Vagina (tissue), 2 donors: Measurements from ENCODE around the gene ISG20. TPM values are rescaled to one million over a fixed set of nuclear protein-coding genes. Genes with fewer than 3 reads are reported as not detected.

ENCODE experiments used
- DNase-seq, 2 donors: peaks; one replicate each; pipeline ENCODE4 v3.0.0-alpha.2; 2017; ENCODE audit errors: extremely low spot score in 2 of 2
- H3K27ac ChIP-seq: fragments of 200-600 bp; sonication (generic); one replicate; pipeline ENCODE4 v1.5.1; 2019
- H3K27me3 ChIP-seq: fragments of 200-600 bp; sonication (generic); one replicate; pipeline ENCODE4 v1.5.1; 2019
- H3K36me3 ChIP-seq, 2 donors: fragments of 200-600 bp; sonication (generic); one replicate each; pipeline ENCODE4 v1.5.1; 2017 to 2019
- H3K4me1 ChIP-seq: fragments of 200-600 bp; sonication (generic); one replicate; pipeline ENCODE4 v1.5.1; 2019
- H3K4me3 ChIP-seq, 2 donors: fragments of 200-600 bp; sonication (generic); 1 replicate in 1 of 2; 2 replicates in 1 of 2; pipeline ENCODE4 v1.5.1; 2016 to 2019
- H3K9me3 ChIP-seq: fragments of 200-600 bp; sonication (generic); one replicate; pipeline ENCODE4 v1.5.1; 2019
- CTCF ChIP-seq, 3 experiments: fragments of 450-650 bp in 2 of 3; fragments of 200-600 bp in 1 of 3; sonication (generic) in 1 of 3; IDR thresholded peaks; one replicate each; pipeline ENCODE4 v1.5.1; 2017 to 2019; ENCODE audit warnings: antibody characterized with exemption in 3 of 3, mild to moderate bottlenecking in 2 of 3, moderate library complexity in 2 of 3
- POLR2A ChIP-seq, 2 donors: fragments of 450-650 bp; IDR thresholded peaks; one replicate each; pipeline ENCODE4 v1.6.1; 2017; ENCODE audit warnings: antibody characterized with exemption in 2 of 2, mild to moderate bottlenecking in 2 of 2, moderate library complexity in 2 of 2
- POLR2AphosphoS5 ChIP-seq, 2 donors: sonication (generic); formaldehyde crosslinking; IDR thresholded peaks; one replicate each; pipeline ENCODE4 v1.9.0; 2017; ENCODE audit warnings: antibody characterized with exemption in 2 of 2, mild to moderate bottlenecking in 2 of 2, low read depth in 1 of 2; ENCODE audit not compliant: insufficient read depth in 1 of 2
- intact Hi-C: fragments of 100-400 bp; cut with DNase I; formaldehyde crosslinking; loops from one replicate; pipeline ENCODE4 v1.15.1; 2023
- total RNA-seq: library from RNA; depleted of rRNA; stranded (reverse); fragments of >200 nt; gene quantifications from one replicate; pipeline ENCODE4 v1.2.3, GENCODE V29; 2016

Gene ISG20
- total RNA-seq, 1 donor from 2014 or later = 15.7 TPM

- intact Hi-C loops = no loop called here
- H3K4me3 ChIP-seq = no peak overlapping the region
- H3K36me3 ChIP-seq = no peaks in the 10 kb centered on the region
- DNase-seq = peak in 1 of 2 donors; percentile 25
- H3K27ac ChIP-seq = no peak overlapping the region
- H3K27me3 ChIP-seq = no peaks in the 10 kb centered on the region
- no peaks in the 10 kb centered on the region for H3K9me3 ChIP-seq
- peaks cover 24% of the 10 kb centered on the region for H3K4me1 ChIP-seq
- TF ChIP-seq CTCF (IDR thresholded peaks at IDR 0.05) (no peak), POLR2AphosphoS5 (IDR thresholded peaks at IDR 0.05; ENCODE audit: insufficient read depth in 1 of 2, low read depth in 1 of 2) (no peak), POLR2A (IDR thresholded peaks at IDR 0.05) (no peak)
Measured at GRCh38 chr15:88617790-88618189, 21.0 kb upstream of the ISG20 start.

- H3K4me3 ChIP-seq = no peak overlapping the region
- intact Hi-C loops = no loop called here
- no peak overlapping the region for H3K27ac ChIP-seq
- no peak for TF ChIP-seq CTCF (IDR thresholded peaks at IDR 0.05)
- no peak for TF ChIP-seq POLR2A (IDR thresholded peaks at IDR 0.05)
- no peak for TF ChIP-seq POLR2AphosphoS5 (IDR thresholded peaks at IDR 0.05; ENCODE audit: insufficient read depth in 1 of 2, low read depth in 1 of 2)
- peaks cover 33% of the 10 kb centered on the region for H3K4me1 ChIP-seq
- H3K27me3 ChIP-seq = no peaks in the 10 kb centered on the region
- H3K9me3 ChIP-seq = no peaks in the 10 kb centered on the region
- no peaks in the 10 kb centered on the region for H3K36me3 ChIP-seq
- DNase-seq = peak in 1 of 2 donors; percentile 25
Measured at GRCh38 chr15:88618686-88619085, 20.1 kb upstream of the ISG20 start.

DNA sequence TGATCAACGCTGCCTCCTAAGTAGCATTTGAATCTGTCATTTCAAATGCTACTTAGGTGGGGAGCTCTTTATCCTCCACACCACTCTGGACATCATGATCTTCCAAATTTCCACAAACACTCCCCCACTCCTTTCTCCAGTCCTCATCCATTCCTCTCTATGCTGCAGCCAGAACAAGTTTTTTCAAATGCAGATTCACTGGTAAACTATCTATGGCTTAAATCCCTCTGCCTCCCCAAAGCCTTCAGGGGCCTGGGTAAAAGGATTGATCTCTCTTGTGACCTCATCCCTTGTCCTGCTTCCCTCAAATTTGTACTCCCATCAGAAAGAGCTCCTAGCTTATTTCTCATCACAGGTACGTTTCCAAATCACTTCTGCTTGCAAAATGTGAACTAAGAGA, 19.0 kb upstream of the ISG20 start:
- H3K27ac ChIP-seq = no peak overlapping the region
- no peaks in the 10 kb centered on the region for H3K27me3 ChIP-seq
- H3K4me1 ChIP-seq = peaks cover 44% of the 10 kb centered on the region
- H3K36me3 ChIP-seq = no peaks in the 10 kb centered on the region
- TF ChIP-seq POLR2A (IDR thresholded peaks at IDR 0.05) (no peak), POLR2AphosphoS5 (IDR thresholded peaks at IDR 0.05; ENCODE audit: insufficient read depth in 1 of 2, low read depth in 1 of 2) (no peak), CTCF (IDR thresholded peaks at IDR 0.05) (no peak)
- peak; percentile 22 to 47 for DNase-seq
- H3K9me3 ChIP-seq = no peaks in the 10 kb centered on the region
- intact Hi-C loops = no loop called here
- no peak overlapping the region for H3K4me3 ChIP-seq

GRCh38 chr15:88620995-88621772, 17.6 kb upstream of the ISG20 start, which contains the start of gene AEN:
Gene AEN (plus strand): TSS chr15:88621340. CDS start chr15:88626210, 4,870 bp downstream.
- no peak for TF ChIP-seq POLR2A (IDR thresholded peaks at IDR 0.05)
- TF ChIP-seq POLR2AphosphoS5 (IDR thresholded peaks at IDR 0.05; ENCODE audit: insufficient read depth in 1 of 2, low read depth in 1 of 2) = peak; percentile 68 to 81
- TF ChIP-seq CTCF (IDR thresholded peaks at IDR 0.05) = no peak
- Histone ChIP-seq H3K4me3 (peak within 1 kb of the TSS; percentile 86 to 96), H3K27ac (peak within 1 kb of the TSS; percentile 82), H3K27me3 (no peaks in the 10 kb centered on the region), H3K9me3 (no peaks in the 10 kb centered on the region), H3K4me1 (peaks cover 56% of the 10 kb centered on the region), H3K36me3 (peaks cover 0 to 4% of the 10 kb centered on the region in 2 donors)
- intact Hi-C loops = no loop called here
- peak in 1 of 2 donors; percentile 98 for DNase-seq
